ENCODE results near the gene CLRN1.

CLRN1 gene

GRCh38 chr3:150917951-150918350 is 54.6 kb downstream of the CLRN1 start:
- DNase-seq: no peak

GRCh38 chr3:150913133-150913922 is 59.2 kb downstream of the CLRN1 start:
- DNase-seq: no peak

- no peak for DNase-seq
These were observed 60.0 kb downstream of the CLRN1 start for GRCh38 chr3:150912501-150912900.

GRCh38 chr3:150911771-150912170 is 60.8 kb downstream of the CLRN1 start:
- no peak for DNase-seq

GRCh38 chr3:150906461-150906860 is 66.1 kb downstream of the CLRN1 start:
- DNase-seq: no peak

- DNase-seq: no peak
These were observed 66.8 kb downstream of the CLRN1 start for GRCh38 chr3:150905746-150906145.

- DNase-seq: no peak
These were observed 67.2 kb downstream of the CLRN1 start, which contains the start of gene MINDY4B for GRCh38 chr3:150905339-150905738. Gene MINDY4B (minus strand): TSS chr3:150905439. CDS start chr3:150905439, 0 bp downstream.

GRCh38 chr3:150902988-150903387 is 69.5 kb downstream of the CLRN1 start:
- DNase-seq: no peak

- no peak for DNase-seq
These were observed 70.7 kb downstream of the CLRN1 start for GRCh38 chr3:150901793-150902192.

- DNase-seq: no peak
These were observed 73.4 kb downstream of the CLRN1 start for GRCh38 chr3:150899141-150899540.

GRCh38 chr3:150898046-150898754 is 74.3 kb downstream of the CLRN1 start:
- no peak for DNase-seq

GRCh38 chr3:150897592-150897991 is 74.9 kb downstream of the CLRN1 start:
- no peak for DNase-seq

GRCh38 chr3:150890831-150891230 is 81.7 kb downstream of the CLRN1 start:
- no peak for DNase-seq

GRCh38 chr3:150890295-150890694 is 82.2 kb downstream of the CLRN1 start:
- no peak for DNase-seq

- no peak for DNase-seq
These were observed 83.4 kb downstream of the CLRN1 start for GRCh38 chr3:150889106-150889505.

GRCh38 chr3:150887031-150887430 is 85.5 kb downstream of the CLRN1 start:
- DNase-seq: no peak

- DNase-seq: no peak
These were observed 87.0 kb downstream of the CLRN1 start for GRCh38 chr3:150885535-150885934.

GRCh38 chr3:150878996-150879575 is 93.4 kb downstream of the CLRN1 start:
- no peak for DNase-seq

- DNase-seq: no peak
These were observed 94.2 kb downstream of the CLRN1 start for GRCh38 chr3:150878290-150878689.

- DNase-seq: no peak
These were observed 95.2 kb downstream of the CLRN1 start for GRCh38 chr3:150877303-150877702.

GRCh38 chr3:150876611-150877265 is 95.8 kb downstream of the CLRN1 start:
- no peak for DNase-seq
